HG02610 (cell line): Measurements from ENCODE around the gene LRBA.

Source experiments
- ATAC-seq: cut with Tn5 transposase; IDR thresholded peaks from one replicate; pipeline ENCODE4 v1.9.1; 2021; ENCODE audit warnings: mild to moderate bottlenecking, moderate library complexity; ENCODE audit not compliant: unreplicated experiment

The LRBA gene

GRCh38 chr4:150890246-150890645 is 124.8 kb downstream of the LRBA start:
- no peak for ATAC-seq

GRCh38 chr4:150889306-150889705 is 125.8 kb downstream of the LRBA start:
- ATAC-seq = no peak

GRCh38 chr4:150888625-150889024 is 126.5 kb downstream of the LRBA start:
- ATAC-seq = no peak

- ATAC-seq = no peak
Observed at GRCh38 chr4:150888217-150888616, 126.9 kb downstream of the LRBA start.

GRCh38 chr4:150886597-150886996 is 128.5 kb downstream of the LRBA start:
- no peak for ATAC-seq

DNA sequence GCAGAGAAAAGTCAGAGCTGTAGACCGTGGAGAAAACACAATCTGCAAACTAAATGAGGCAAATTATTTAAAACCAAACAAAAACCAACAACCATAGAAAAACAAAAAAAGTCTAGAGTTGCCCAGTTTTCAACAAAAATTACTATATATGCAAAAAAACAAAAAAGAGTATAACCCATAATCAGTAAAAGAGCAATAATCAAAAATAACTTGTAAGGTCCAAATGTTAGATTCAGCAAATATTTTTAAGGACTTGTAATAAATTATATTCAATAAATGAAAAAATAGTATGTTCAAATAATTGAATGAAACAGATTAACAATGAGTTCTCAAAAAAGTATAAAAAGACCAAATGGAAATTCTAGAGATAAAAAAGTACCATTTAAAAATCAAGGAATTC is 130.5 kb downstream of the LRBA start:
- no peak for ATAC-seq

GRCh38 chr4:150875367-150875766 is 139.7 kb downstream of the LRBA start:
- ATAC-seq = no peak

GRCh38 chr4:150874338-150875226 is 140.5 kb downstream of the LRBA start:
- ATAC-seq = no peak

GRCh38 chr4:150867148-150867547 is 147.9 kb downstream of the LRBA start:
- peak; percentile 83 for ATAC-seq

DNA sequence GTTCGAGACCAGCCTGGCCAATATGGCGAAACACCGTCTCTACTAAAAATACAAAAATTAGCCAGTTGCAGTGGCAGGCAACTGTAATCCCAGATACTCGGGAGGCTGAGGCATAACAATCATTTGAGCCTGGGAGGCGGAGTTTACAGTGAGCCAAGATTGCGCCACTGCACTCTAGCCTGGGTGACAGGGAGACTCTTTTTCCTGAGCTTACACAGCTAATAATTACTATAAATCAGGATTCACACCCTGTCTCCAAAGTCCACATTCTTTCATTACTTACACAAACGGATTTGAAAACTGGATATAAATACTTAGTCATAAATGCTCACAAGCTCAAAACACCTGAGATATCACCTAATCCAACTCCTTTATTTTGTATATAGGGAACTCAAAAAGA is 151.6 kb downstream of the LRBA start:
- no peak for ATAC-seq

DNA sequence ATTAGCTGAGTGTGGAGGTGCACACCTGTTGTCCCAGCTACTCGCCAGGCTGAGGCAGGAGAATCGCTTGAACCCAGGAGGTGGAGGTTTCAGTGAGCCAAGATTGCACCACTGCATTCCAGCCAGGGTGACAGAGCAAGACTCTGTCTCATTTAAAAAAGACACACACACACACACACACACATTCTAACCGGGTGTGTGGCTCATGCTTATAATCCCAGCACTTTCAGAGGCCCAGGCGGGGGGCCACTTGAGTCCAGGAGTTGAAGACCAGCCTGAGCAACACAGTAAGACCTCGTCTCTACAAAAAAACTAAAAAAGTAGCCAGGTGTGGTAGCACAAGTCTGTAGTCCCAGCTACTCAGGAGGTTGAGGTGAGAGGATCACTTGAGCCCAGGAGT is 152.3 kb downstream of the LRBA start:
- ATAC-seq = no peak

GRCh38 chr4:150859453-150859852 is 155.6 kb downstream of the LRBA start:
- ATAC-seq = no peak

- ATAC-seq = peak; percentile 86
Observed at GRCh38 chr4:150855981-150856510, 159.0 kb downstream of the LRBA start.

GRCh38 chr4:150854600-150854999 is 160.5 kb downstream of the LRBA start:
- ATAC-seq = no peak

DNA sequence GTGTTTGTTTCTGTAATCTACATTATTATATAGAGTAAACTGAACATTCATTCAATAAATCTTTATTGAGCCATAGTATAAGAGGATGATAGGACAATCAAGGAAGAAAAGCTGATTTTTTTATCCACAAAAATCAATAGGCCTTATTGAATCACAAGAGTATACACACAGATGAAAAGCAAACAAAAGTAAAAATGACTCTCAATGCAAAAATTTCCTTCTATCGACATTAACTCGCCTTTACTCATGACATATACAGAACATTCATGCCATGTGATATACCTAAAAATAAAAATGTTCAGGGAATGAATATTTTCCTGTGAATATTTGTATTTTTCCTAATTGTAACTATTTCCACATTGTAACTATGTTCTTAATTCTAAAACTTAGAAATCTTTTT is 161.2 kb downstream of the LRBA start:
- no peak for ATAC-seq

DNA sequence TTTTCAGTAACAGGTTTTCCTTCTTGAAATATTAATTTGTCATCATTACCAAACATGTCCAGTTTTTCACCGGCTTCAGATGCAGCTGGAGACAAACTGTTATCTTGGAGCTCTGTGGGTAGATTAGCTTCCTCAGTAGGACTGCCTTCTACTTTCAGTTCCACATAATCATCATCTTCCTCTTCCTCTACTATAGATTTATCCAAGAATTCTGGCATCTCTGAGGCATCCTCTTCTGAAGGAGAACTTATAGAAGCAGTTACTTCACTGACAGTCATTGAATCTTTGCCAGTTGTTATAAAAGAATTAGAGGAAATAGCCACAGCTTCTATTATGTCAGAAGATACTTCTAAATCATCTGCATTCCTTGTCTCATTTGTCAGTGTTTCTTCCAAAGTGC is 162.9 kb downstream of the LRBA start:
- no peak for ATAC-seq

DNA sequence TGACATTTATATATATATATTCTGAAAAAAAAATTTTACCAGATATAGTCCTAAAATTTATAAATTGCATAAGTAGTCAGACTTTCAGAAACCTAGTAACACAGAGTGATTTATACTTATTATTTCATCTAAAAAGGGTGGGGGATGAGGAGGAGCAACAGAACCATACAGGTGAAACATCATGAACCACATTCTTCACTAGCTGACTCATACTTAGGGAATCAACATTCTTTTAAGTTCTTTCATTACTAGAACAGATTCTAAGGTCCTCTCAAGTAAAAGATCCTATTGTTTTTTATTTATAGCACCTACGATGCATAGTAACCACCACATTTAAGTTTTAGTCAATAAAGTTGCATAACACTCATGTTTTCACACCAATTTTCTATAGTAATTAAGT is 166.1 kb downstream of the LRBA start:
- no peak for ATAC-seq

DNA sequence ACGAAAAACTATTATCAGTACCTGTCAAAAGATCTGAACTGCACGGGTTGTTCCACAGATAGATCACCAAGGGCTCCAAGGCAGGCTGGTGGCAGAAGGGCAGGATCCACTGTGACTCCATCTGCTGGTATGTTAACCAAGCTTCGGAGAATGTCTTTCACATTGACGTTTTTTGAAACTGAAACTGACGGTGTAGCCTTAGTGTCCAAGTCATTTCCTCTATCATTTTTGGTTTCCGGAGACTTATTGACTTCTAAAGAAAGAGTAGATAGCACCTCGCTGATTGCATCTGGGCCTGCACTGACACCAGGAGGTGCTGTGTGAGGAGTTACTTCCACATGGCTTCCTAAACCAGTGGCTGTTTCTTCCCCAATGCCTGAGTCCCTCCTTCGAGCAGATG is 186.9 kb downstream of the LRBA start:
- no peak for ATAC-seq

GRCh38 chr4:150827226-150827625 is 187.9 kb downstream of the LRBA start:
- ATAC-seq = no peak

DNA sequence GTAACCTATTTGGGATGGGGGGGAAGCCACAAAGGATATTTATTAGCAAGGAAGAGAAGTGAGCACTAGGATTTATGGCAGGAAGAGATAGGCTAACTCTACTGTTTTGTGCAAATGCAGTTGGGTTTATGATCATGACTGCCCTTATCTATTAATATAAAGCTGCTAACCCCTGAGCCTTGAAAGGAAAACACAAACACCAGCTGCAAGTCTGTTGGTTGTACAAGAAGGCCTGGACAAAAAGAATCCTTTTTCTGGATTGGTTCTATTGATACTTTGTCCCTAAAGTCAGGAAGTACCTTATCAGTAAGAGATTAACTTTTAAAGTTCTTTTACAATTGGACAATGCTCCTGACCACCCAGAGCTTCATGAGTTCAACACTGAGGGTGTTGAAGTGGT is 188.8 kb downstream of the LRBA start:
- ATAC-seq = no peak

- ATAC-seq = no peak
Observed at GRCh38 chr4:150822407-150822806, 192.7 kb downstream of the LRBA start.

GRCh38 chr4:150821641-150822040 is 193.4 kb downstream of the LRBA start:
- no peak for ATAC-seq

- no peak for ATAC-seq
Observed at GRCh38 chr4:150820409-150820808, 194.7 kb downstream of the LRBA start.
